Fibroblast of lung (primary cell): ENCODE data around the gene ABCC10. TPM values are rescaled to one million over a fixed set of nuclear protein-coding genes. Genes with fewer than 3 reads are reported as not detected.
A peak's percentile ranks its signal among the peaks of the same experiment; 100 is the strongest.
"Not testable (repeated sequence)": the region's sequence is repeated elsewhere in the genome, so short reads cannot be mapped to it uniquely, and the experiment has no call there.

Experiments used
- DNase-seq, 2 donors: peaks; one replicate each; pipeline versions ENCODE4 v3.0.0 to v3.0.0-alpha.2; 2010; ENCODE audit warnings: low read depth in 2 of 2
- H2AFZ ChIP-seq: 2 replicates; pipeline ENCODE4 v1.5.1; 2012; ENCODE audit warnings: low read length, control low read depth, inconsistent platforms
- H3K27ac ChIP-seq: 2 replicates; pipeline ENCODE4 v1.5.1; 2011; ENCODE audit warnings: low read length, control low read depth; ENCODE audit not compliant: insufficient read depth
- H3K27me3 ChIP-seq: 2 replicates; pipeline ENCODE4 v1.5.1; 2011; ENCODE audit warnings: mild to moderate bottlenecking, low read length; ENCODE audit not compliant: control insufficient read depth, insufficient read depth
- H3K36me3 ChIP-seq: 2 replicates; pipeline ENCODE4 v1.5.1; 2011; ENCODE audit warnings: low read length; ENCODE audit not compliant: control insufficient read depth, insufficient read depth
- H3K4me1 ChIP-seq: 2 replicates; pipeline ENCODE4 v1.5.1; 2011; ENCODE audit warnings: low read length; ENCODE audit not compliant: control insufficient read depth, insufficient read depth; ENCODE audit errors: extremely low read depth
- H3K4me2 ChIP-seq: 2 replicates; pipeline ENCODE4 v1.5.1; 2011; ENCODE audit warnings: low read length, control low read depth; ENCODE audit not compliant: insufficient read depth; ENCODE audit errors: extremely low read depth
- H3K4me3 ChIP-seq, 4 experiments: fragments of 200-600 bp in 1 of 4; sonication (generic) in 1 of 4; replicated peaks in 1 of 4; 2 replicates each; pipeline ENCODE4 v1.5.1; 2011 to 2016; ENCODE audit warnings: low read length in 4 of 4, low read depth in 3 of 4, mild to moderate bottlenecking in 3 of 4, control low read depth in 2 of 4, inconsistent platforms in 1 of 4, mixed read lengths in 1 of 4; ENCODE audit not compliant: insufficient read depth in 1 of 4; ENCODE audit errors: control extremely low read depth in 1 of 4
- H3K79me2 ChIP-seq: 2 replicates; pipeline ENCODE4 v1.5.1; 2012; ENCODE audit warnings: mild to moderate bottlenecking, low read length, inconsistent platforms; ENCODE audit not compliant: control insufficient read depth, insufficient read depth
- H3K9ac ChIP-seq: 2 replicates; pipeline ENCODE4 v1.5.1; 2011; ENCODE audit warnings: mild to moderate bottlenecking, low read length, control low read depth; ENCODE audit not compliant: insufficient read depth
- H3K9me3 ChIP-seq: 2 replicates; pipeline ENCODE4 v1.5.1; 2012; ENCODE audit warnings: low read depth, low read length; ENCODE audit not compliant: control insufficient read depth, insufficient read depth
- H4K20me1 ChIP-seq: 2 replicates; pipeline ENCODE4 v1.5.1; 2011; ENCODE audit warnings: low read length; ENCODE audit not compliant: control insufficient read depth, insufficient read depth; ENCODE audit errors: extremely low read depth
- EZH2 ChIP-seq: IDR thresholded peaks from 2 replicates; pipeline ENCODE4 v1.5.1; 2012; ENCODE audit warnings: low read length, control low read depth, mild to moderate bottlenecking; ENCODE audit errors: missing control alignments
- polyA plus RNA-seq, 2 donors: library from polyadenylated mRNA; depleted of rRNA in 1 of 2; stranded (reverse) in 1 of 2; unstranded in 1 of 2; fragments of >200 nt; gene quantifications; 2 replicates each; pipeline ENCODE4 v1.2.1, GENCODE V29; 2011 to 2012; ENCODE audit warnings: missing spikeins in 1 of 2
- total RNA-seq: library from RNA; depleted of rRNA; stranded (reverse); fragments of >200 nt; gene quantifications from 2 replicates; pipeline ENCODE4 v1.2.1, GENCODE V29; 2014
- TF ChIP-seq, protein P1 (sequence below), 2 donors: IDR thresholded peaks in 1 of 2; conservative IDR thresholded peaks in 1 of 2; 1 replicate in 1 of 2; 2 replicates in 1 of 2; pipeline ENCODE4 v1.5.1; 2011 to 2012; ENCODE audit warnings: low read length in 2 of 2, control low read depth in 1 of 2, inconsistent platforms in 1 of 2, low read depth in 1 of 2, mild to moderate bottlenecking in 1 of 2

ABCC10 gene
- total and polyA plus RNA-seq, 2 donors (not counting 1 experiment from before 2014, with no cell fraction given) = 8.9 to 23.1 TPM

DNA sequence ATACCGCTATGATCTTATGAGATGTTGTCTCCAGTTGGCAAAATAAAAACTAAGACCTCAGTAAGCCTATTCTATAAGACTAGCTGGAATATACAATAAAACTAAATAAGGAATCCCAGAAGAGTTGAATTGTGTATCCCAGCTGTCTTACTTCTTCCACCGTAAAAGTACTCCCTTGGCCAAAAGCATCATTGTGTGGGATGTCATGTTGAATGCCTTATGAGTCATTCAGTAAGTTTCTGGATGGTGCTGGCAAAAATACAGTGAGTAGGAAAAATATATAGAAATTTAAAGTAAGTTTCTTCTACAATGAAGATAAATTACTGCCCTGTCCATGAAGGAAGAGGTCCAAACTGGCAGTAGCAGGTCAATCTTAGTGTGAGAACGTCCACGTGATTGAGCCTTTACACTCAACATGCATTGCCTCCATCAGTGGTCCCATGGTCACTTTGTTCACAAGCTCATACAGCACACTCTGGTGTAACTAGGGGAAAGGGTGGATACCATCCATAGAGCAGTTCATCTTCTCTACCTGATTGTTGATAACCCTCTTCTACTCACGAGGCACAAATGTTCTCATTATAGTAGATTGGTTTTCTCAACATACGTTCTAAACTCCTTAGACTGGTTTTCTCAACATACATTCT lies 44.2 kb upstream of the ABCC10 start:
- Histone ChIP-seq H3K36me3 (no peaks in the 10 kb centered on the region), H3K4me3 (no peak overlapping the region), H4K20me1 (no peaks in the 10 kb centered on the region), H3K27me3 (no peaks in the 10 kb centered on the region), H3K4me1 (no peaks in the 10 kb centered on the region), H2AFZ (no peak overlapping the region), H3K4me2 (no peak overlapping the region), H3K79me2 (no peaks in the 10 kb centered on the region), H3K9me3 (no peaks in the 10 kb centered on the region), H3K27ac (no peak overlapping the region), H3K9ac (no peak overlapping the region)
- TF ChIP-seq EZH2 = no peak
- peak; percentile 58 to 81 for DNase-seq

DNA sequence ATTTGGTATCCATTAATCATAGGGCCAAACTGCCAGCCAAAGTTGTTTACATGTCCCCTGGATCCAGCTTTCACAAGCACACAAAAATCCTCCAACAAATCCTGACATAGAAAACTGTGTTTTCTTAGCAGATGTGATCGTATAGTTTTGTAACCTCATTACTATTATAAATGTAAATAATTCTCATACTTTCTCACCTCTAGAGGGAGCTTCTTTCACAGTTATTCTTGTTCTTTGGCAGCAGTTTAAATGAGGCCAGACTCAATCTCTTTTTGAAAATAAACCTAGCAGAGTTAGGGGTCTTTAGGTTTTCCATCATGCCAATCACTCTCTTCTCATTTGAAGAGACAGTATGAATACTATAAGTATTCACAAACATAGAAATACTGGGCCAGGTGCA lies 40.8 kb upstream of the ABCC10 start:
- DNase-seq = peak; percentile 5 to 34
- Histone ChIP-seq H3K36me3 (no peaks in the 10 kb centered on the region), H3K9me3 (no peaks in the 10 kb centered on the region), H3K9ac (no peak overlapping the region), H3K4me2 (no peak overlapping the region), H3K4me1 (no peaks in the 10 kb centered on the region), H4K20me1 (no peaks in the 10 kb centered on the region), H3K27me3 (peaks cover 5% of the 10 kb centered on the region), H3K4me3 (no peak overlapping the region), H2AFZ (no peak overlapping the region), H3K27ac (no peak overlapping the region), H3K79me2 (no peaks in the 10 kb centered on the region)
- TF ChIP-seq, protein P1, sequence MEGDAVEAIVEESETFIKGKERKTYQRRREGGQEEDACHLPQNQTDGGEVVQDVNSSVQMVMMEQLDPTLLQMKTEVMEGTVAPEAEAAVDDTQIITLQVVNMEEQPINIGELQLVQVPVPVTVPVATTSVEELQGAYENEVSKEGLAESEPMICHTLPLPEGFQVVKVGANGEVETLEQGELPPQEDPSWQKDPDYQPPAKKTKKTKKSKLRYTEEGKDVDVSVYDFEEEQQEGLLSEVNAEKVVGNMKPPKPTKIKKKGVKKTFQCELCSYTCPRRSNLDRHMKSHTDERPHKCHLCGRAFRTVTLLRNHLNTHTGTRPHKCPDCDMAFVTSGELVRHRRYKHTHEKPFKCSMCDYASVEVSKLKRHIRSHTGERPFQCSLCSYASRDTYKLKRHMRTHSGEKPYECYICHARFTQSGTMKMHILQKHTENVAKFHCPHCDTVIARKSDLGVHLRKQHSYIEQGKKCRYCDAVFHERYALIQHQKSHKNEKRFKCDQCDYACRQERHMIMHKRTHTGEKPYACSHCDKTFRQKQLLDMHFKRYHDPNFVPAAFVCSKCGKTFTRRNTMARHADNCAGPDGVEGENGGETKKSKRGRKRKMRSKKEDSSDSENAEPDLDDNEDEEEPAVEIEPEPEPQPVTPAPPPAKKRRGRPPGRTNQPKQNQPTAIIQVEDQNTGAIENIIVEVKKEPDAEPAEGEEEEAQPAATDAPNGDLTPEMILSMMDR (conservative IDR thresholded peaks at IDR 0.05 in 1 of 2, IDR thresholded peaks at IDR 0.05 in 1 of 2; ENCODE audit: low read depth in 1 of 2, low read length in 2 of 2) = peak in 1 of 2 donors; percentile 34
- TF ChIP-seq EZH2 = no peak

GRCh38 chr6:43389730-43390295 lies 37.5 kb upstream of the ABCC10 start:
- Histone ChIP-seq H3K9me3 (no peaks in the 10 kb centered on the region), H3K4me2 (no peak overlapping the region)

GRCh38 chr6:43390753-43391439 lies 36.4 kb upstream of the ABCC10 start:
- not testable (repeated sequence) for H3K4me1 ChIP-seq, H3K79me2 ChIP-seq, H3K4me3 ChIP-seq, H2AFZ ChIP-seq, H4K20me1 ChIP-seq, H3K9ac ChIP-seq, H3K27ac ChIP-seq, DNase-seq, H3K4me2 ChIP-seq, H3K36me3 ChIP-seq, H3K9me3 ChIP-seq
- H3K27me3 ChIP-seq = peaks cover 15% of the 10 kb centered on the region

More at GRCh38 chr6:43389730-43390295, 37.5 kb upstream of the ABCC10 start:
- H2AFZ ChIP-seq = no peak overlapping the region
- H3K4me3 ChIP-seq = no peak overlapping the region
- H3K27me3 ChIP-seq = peaks cover 15% of the 10 kb centered on the region
- no peak overlapping the region for H3K27ac ChIP-seq
- TF ChIP-seq, protein P1 (conservative IDR thresholded peaks at IDR 0.05 in 1 of 2, IDR thresholded peaks at IDR 0.05 in 1 of 2; ENCODE audit: low read depth in 1 of 2, low read length in 2 of 2) = no peak
- no peak for TF ChIP-seq EZH2
- H3K79me2 ChIP-seq = no peaks in the 10 kb centered on the region
- H3K4me1 ChIP-seq = no peaks in the 10 kb centered on the region
- H3K9ac ChIP-seq = no peak overlapping the region
- no peaks in the 10 kb centered on the region for H4K20me1 ChIP-seq
- no peak for DNase-seq
- no peaks in the 10 kb centered on the region for H3K36me3 ChIP-seq
